Measurements from ENCODE around the gene LRRC30. TPM values are rescaled to one million over a fixed set of nuclear protein-coding genes. Genes with fewer than 3 reads are reported as not detected.

LRRC30 gene
- not detected for total RNA-seq (2021; ENCODE audit: unreplicated experiment)
- not detected in 2 replicates for polyA plus RNA-seq (2012)
- Bru-seq, nascent RNA: not detected
- BruChase-seq, experiment 1, labeled RNA remaining after a 6-hour chase: not detected
- not detected for BruChase-seq, experiment 2, labeled RNA remaining after a 2-hour chase
- long read RNA-seq: 0 reads

DNA sequence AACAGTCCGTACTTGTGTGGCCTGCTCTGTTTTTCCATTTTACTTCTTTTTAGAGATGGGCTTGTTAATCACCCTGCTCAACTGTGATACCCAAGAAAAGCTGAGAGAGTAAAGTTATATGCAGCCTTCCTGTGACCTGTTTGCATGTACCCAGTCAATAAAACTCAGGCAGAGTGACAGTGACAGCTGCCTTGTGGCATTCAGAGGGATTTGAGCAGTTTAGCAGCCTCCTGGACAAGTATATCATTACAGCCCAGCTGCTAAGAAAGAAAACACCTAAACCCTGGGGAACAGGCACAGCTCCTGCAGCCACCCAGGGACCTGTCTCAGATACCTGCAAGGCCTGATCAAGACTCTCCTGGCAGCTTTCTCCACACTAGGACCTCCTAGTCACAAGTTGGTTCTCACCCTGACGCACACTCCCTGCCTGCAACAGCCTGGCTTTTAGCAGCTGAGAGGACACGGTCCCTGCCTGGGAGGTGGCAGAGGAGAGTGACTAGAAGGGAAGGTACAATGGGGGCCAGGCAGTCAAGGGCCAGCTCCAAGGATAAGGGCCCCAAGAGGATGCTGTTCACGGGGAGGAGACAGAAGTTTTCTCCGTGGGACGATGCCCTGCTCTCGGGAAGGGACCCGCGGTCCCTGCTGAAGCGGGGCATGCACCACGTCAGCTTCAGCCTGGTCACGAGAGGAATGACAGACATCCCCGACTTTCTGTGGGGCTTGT, at the start of gene LRRC30:
Gene LRRC30, plus strand, starts transcription at position 464 of the 724 bp plus-strand sequence. Its CDS starts 50 bp downstream, at position 514.
- H4K20me1 ChIP-seq (ENCODE audit: insufficient read depth): no peaks in the 10 kb centered on the region
- H3K4me3 ChIP-seq (replicated peaks in 1 of 2; ENCODE audit: low read depth in 1 of 2, low read length in 2 of 2): no peak within 1 kb of the TSS
- no peak within 1 kb of the TSS for H2AFZ ChIP-seq (ENCODE audit: low read depth, low read length, poor library complexity, severe bottlenecking)
- no peaks in the 10 kb centered on the region for H3K36me3 ChIP-seq (ENCODE audit: control insufficient read depth in 1 of 2, insufficient read depth in 2 of 2, low read length in 2 of 2)
- peaks cover 0 to 19% of the 10 kb centered on the region in 2 experiments; a peak in 2 of 4 replicates for H3K9me3 ChIP-seq (ENCODE audit: control insufficient read depth in 1 of 2, insufficient read depth in 1 of 2, low read depth in 1 of 2, low read length in 2 of 2)
- no peaks in the 10 kb centered on the region for H3K27me3 ChIP-seq (ENCODE audit: insufficient read depth, low read length)
- no peak within 1 kb of the TSS for H3K27ac ChIP-seq (ENCODE audit: low read depth, low read length)
- no peak within 1 kb of the TSS for H3K9ac ChIP-seq (ENCODE audit: low read length)
- no peak for ATAC-seq
- no peak within 1 kb of the TSS for H3K4me2 ChIP-seq (ENCODE audit: low read length)
- RAD21 ChIA-PET (ENCODE audit: low non-redundant PET in 1 of 2, low total read pairs in 2 of 2, uncharacterized antibody in 2 of 2, unreplicated experiment in 2 of 2): no interaction called here
- intact Hi-C loops (cut with micrococcal nuclease): no loop called here
- CTCF ChIA-PET: no interaction called here
- no peaks in the 10 kb centered on the region for H3K4me1 ChIP-seq (ENCODE audit: control insufficient read depth in 1 of 2, insufficient read depth in 2 of 2, low read length in 2 of 2)
- TF ChIP-seq, protein P1, sequence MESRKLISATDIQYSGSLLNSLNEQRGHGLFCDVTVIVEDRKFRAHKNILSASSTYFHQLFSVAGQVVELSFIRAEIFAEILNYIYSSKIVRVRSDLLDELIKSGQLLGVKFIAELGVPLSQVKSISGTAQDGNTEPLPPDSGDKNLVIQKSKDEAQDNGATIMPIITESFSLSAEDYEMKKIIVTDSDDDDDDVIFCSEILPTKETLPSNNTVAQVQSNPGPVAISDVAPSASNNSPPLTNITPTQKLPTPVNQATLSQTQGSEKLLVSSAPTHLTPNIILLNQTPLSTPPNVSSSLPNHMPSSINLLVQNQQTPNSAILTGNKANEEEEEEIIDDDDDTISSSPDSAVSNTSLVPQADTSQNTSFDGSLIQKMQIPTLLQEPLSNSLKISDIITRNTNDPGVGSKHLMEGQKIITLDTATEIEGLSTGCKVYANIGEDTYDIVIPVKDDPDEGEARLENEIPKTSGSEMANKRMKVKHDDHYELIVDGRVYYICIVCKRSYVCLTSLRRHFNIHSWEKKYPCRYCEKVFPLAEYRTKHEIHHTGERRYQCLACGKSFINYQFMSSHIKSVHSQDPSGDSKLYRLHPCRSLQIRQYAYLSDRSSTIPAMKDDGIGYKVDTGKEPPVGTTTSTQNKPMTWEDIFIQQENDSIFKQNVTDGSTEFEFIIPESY (IDR thresholded peaks at IDR 0.05; ENCODE audit: extremely low read depth, insufficient replicate concordance, low read length): no peak
- TF ChIP-seq POLR2AphosphoS5 (IDR thresholded peaks at IDR 0.05; ENCODE audit: low read depth, low read length) (no peak), YY1 (IDR thresholded peaks at IDR 0.05; ENCODE audit: extremely low read depth, insufficient replicate concordance, low read depth, low read length) (no peak), EZH2phosphoT487 (IDR thresholded peaks at IDR 0.05; ENCODE audit: borderline replicate concordance) (no peak), ATF3 (IDR thresholded peaks at IDR 0.05) (no peak), CEBPB (IDR thresholded peaks at IDR 0.05; ENCODE audit: low read depth) (no peak), SRF (IDR thresholded peaks at IDR 0.05; ENCODE audit: low read depth) (no peak), TCF7L2 (IDR thresholded peaks at IDR 0.05; ENCODE audit: borderline replicate concordance, extremely low read depth, insufficient read depth, insufficient read length) (no peak), EGR1 (IDR thresholded peaks at IDR 0.05; ENCODE audit: low read depth) (no peak), ZFX (IDR thresholded peaks at IDR 0.05) (no peak), SIN3A (IDR thresholded peaks at IDR 0.05; ENCODE audit: low read depth) (no peak), ELF1 (IDR thresholded peaks at IDR 0.05; ENCODE audit: borderline replicate concordance, low read depth) (no peak), FOSL1 (IDR thresholded peaks at IDR 0.05; ENCODE audit: low read depth) (no peak), JUND (IDR thresholded peaks at IDR 0.05) (no peak), EZH2 (IDR thresholded peaks at IDR 0.05) (no peak), MAX (IDR thresholded peaks at IDR 0.05) (no peak), POLR2A (IDR thresholded peaks at IDR 0.05; ENCODE audit: borderline replicate concordance, extremely low read depth, insufficient read depth, insufficient read length) (no peak), RAD21 (IDR thresholded peaks at IDR 0.05; ENCODE audit: low read depth) (no peak)
- TF ChIP-seq, protein P2, sequence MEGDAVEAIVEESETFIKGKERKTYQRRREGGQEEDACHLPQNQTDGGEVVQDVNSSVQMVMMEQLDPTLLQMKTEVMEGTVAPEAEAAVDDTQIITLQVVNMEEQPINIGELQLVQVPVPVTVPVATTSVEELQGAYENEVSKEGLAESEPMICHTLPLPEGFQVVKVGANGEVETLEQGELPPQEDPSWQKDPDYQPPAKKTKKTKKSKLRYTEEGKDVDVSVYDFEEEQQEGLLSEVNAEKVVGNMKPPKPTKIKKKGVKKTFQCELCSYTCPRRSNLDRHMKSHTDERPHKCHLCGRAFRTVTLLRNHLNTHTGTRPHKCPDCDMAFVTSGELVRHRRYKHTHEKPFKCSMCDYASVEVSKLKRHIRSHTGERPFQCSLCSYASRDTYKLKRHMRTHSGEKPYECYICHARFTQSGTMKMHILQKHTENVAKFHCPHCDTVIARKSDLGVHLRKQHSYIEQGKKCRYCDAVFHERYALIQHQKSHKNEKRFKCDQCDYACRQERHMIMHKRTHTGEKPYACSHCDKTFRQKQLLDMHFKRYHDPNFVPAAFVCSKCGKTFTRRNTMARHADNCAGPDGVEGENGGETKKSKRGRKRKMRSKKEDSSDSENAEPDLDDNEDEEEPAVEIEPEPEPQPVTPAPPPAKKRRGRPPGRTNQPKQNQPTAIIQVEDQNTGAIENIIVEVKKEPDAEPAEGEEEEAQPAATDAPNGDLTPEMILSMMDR (IDR thresholded peaks at IDR 0.05 in 2 of 3, conservative IDR thresholded peaks at IDR 0.05 in 1 of 3; ENCODE audit: borderline replicate concordance in 1 of 3, insufficient read depth in 1 of 3, low read depth in 2 of 3, low read length in 2 of 3): no peak
- TF ChIP-seq, protein P3, sequence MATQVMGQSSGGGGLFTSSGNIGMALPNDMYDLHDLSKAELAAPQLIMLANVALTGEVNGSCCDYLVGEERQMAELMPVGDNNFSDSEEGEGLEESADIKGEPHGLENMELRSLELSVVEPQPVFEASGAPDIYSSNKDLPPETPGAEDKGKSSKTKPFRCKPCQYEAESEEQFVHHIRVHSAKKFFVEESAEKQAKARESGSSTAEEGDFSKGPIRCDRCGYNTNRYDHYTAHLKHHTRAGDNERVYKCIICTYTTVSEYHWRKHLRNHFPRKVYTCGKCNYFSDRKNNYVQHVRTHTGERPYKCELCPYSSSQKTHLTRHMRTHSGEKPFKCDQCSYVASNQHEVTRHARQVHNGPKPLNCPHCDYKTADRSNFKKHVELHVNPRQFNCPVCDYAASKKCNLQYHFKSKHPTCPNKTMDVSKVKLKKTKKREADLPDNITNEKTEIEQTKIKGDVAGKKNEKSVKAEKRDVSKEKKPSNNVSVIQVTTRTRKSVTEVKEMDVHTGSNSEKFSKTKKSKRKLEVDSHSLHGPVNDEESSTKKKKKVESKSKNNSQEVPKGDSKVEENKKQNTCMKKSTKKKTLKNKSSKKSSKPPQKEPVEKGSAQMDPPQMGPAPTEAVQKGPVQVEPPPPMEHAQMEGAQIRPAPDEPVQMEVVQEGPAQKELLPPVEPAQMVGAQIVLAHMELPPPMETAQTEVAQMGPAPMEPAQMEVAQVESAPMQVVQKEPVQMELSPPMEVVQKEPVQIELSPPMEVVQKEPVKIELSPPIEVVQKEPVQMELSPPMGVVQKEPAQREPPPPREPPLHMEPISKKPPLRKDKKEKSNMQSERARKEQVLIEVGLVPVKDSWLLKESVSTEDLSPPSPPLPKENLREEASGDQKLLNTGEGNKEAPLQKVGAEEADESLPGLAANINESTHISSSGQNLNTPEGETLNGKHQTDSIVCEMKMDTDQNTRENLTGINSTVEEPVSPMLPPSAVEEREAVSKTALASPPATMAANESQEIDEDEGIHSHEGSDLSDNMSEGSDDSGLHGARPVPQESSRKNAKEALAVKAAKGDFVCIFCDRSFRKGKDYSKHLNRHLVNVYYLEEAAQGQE (IDR thresholded peaks at IDR 0.05; ENCODE audit: low read depth): no peak
- no TSS peak for BruUV-seq (replicated peaks)
- H3K9me2 ChIP-seq (ENCODE audit: insufficient read depth): no peaks in the 10 kb centered on the region
- POLR2A ChIA-PET: no interaction called here
- H3K79me2 ChIP-seq (ENCODE audit: insufficient read depth, low read length): no peaks in the 10 kb centered on the region
- DNase-seq (ENCODE audit: low read depth, low spot score): no peak

Data from HCT116 (cell line).